Panc1 (cell line): ENCODE data around the gene GABRG3. TPM values are rescaled to one million over a fixed set of nuclear protein-coding genes. Genes with fewer than 3 reads are reported as not detected.

ENCODE experiments used
- ATAC-seq: fragments of 200-7000 bp; cut with Tn5 transposase; 2 replicates; pipeline ENCODE4 v1.9.1; 2020; ENCODE audit warnings: mild to moderate bottlenecking, moderate library complexity
- BruUV-seq: library from RNA; stranded (reverse); fragments of 400-500 nt; replicated peaks from 2 replicates; lab custom pipeline; 2021; lab: Mats Ljungman, UMichigan
- CTCF ChIA-PET: fragments of 300-600 bp; sonication (Branson Sonifier 250); formaldehyde crosslinking; loops from one replicate; lab custom pipeline; 2022; ENCODE audit warnings: antibody characterized with exemption; lab: Charles Lee
- POLR2A ChIA-PET: fragments of 300-600 bp; sonication (Branson Sonifier 250); formaldehyde crosslinking; loops from one replicate; lab custom pipeline; 2022; ENCODE audit warnings: antibody characterized with exemption; lab: Charles Lee
- DNase-seq: peaks from one replicate; pipeline ENCODE4 v3.0.0-alpha.2; 2010; ENCODE audit warnings: low read depth, low spot score
- H3K27ac ChIP-seq: 2 replicates; pipeline ENCODE4 v1.5.1; 2011; ENCODE audit warnings: mild to moderate bottlenecking, low read length, inconsistent platforms
- H3K27me3 ChIP-seq: fragments of 200-500 bp; sonication (Bioruptor generic); 2 replicates; pipeline ENCODE4 v1.6.0; 2014; ENCODE audit warnings: low read length, inconsistent platforms; ENCODE audit not compliant: control insufficient read depth, insufficient read depth
- H3K36me3 ChIP-seq: fragments of 200-500 bp; sonication (Bioruptor generic); 2 replicates; pipeline ENCODE4 v1.5.1; 2014; ENCODE audit warnings: inconsistent platforms, mild to moderate bottlenecking, low read length, moderate library complexity; ENCODE audit not compliant: control insufficient read depth, insufficient read depth
- H3K4me1 ChIP-seq: 2 replicates; pipeline ENCODE4 v1.5.1; 2011; ENCODE audit warnings: inconsistent platforms, mild to moderate bottlenecking, low read length, moderate library complexity; ENCODE audit not compliant: control insufficient read depth, insufficient read depth
- H3K4me3 ChIP-seq, 2 experiments: 2 replicates each; pipeline ENCODE4 v1.5.1; 2011 to 2012; ENCODE audit warnings: low read depth in 2 of 2, low read length in 2 of 2, mild to moderate bottlenecking in 2 of 2, inconsistent platforms in 1 of 2, moderate library complexity in 1 of 2
- H3K9me3 ChIP-seq: fragments of 200-500 bp; sonication (Bioruptor generic); 2 replicates; pipeline ENCODE4 v1.5.1; 2014; ENCODE audit warnings: low read depth, mild to moderate bottlenecking, inconsistent platforms, low read length, moderate library complexity; ENCODE audit not compliant: control insufficient read depth, insufficient read depth
- CTCF ChIP-seq: fragments of 450-650 bp; IDR thresholded peaks from 2 replicates; pipeline ENCODE4 v1.5.1; 2017; ENCODE audit warnings: mild to moderate bottlenecking
- POLR2AphosphoS5 ChIP-seq: IDR thresholded peaks from 2 replicates; pipeline ENCODE4 v1.6.1; 2012; ENCODE audit warnings: mild to moderate bottlenecking, low read depth, low read length, moderate library complexity
- REST ChIP-seq, 2 experiments: IDR thresholded peaks; 2 replicates each; pipeline ENCODE4 v1.6.1; 2011 to 2012; ENCODE audit warnings: low read depth in 2 of 2, control low read depth in 1 of 2, low read length in 1 of 2, mild to moderate bottlenecking in 1 of 2, moderate library complexity in 1 of 2; ENCODE audit not compliant: insufficient read depth in 1 of 2
- SIN3A ChIP-seq: IDR thresholded peaks from 2 replicates; pipeline ENCODE4 v1.6.1; 2012; ENCODE audit warnings: low read depth, mild to moderate bottlenecking, low read length, moderate library complexity, borderline replicate concordance; ENCODE audit not compliant: insufficient read depth
- TCF7L2 ChIP-seq: IDR thresholded peaks from 2 replicates; pipeline ENCODE4 v1.6.1; 2011; ENCODE audit warnings: mild to moderate bottlenecking, low read depth, low read length, inconsistent platforms
- in situ Hi-C: cut with HindIII; loops from 2 replicates; pipeline ENCODE4 v1.10.0; 2016; ENCODE audit warnings: low sequenced_read_pairs, low pct_unique_long_range_greater_than_20kb
- intact Hi-C: fragments of 100-400 bp; cut with micrococcal nuclease; formaldehyde crosslinking; loops from one replicate; pipeline ENCODE4 v1.10.0; 2022; ENCODE audit not compliant: unreplicated experiment
- total RNA-seq: library from RNA; stranded (reverse); gene quantifications from one replicate; pipeline ENCODE4 v1.2.1, GENCODE V29; 2021; ENCODE audit not compliant: unreplicated experiment

The GABRG3 gene
- total RNA-seq, 1 experiment from 2014 or later, result not detected

GRCh38 chr15:27172821-27173220 is 201.8 kb downstream of the GABRG3 start:
- in situ Hi-C loops (no loop called here), intact Hi-C loops (no loop called here)
- no peak for ATAC-seq
- H3K4me3 ChIP-seq, result no peak overlapping the region
- H3K27ac ChIP-seq, result no peak overlapping the region
- POLR2A ChIA-PET, result no interaction called here
- no TSS peak for BruUV-seq
- no peaks in the 10 kb centered on the region for H3K36me3 ChIP-seq
- H3K4me1 ChIP-seq, result no peaks in the 10 kb centered on the region
- H3K9me3 ChIP-seq, result no peaks in the 10 kb centered on the region
- no peak for DNase-seq
- H3K27me3 ChIP-seq, result no peaks in the 10 kb centered on the region
- no peak for TF ChIP-seq SIN3A
- no peak for TF ChIP-seq POLR2AphosphoS5
- no peak for TF ChIP-seq REST (IDR thresholded peaks at IDR 0.05; ENCODE audit: insufficient read depth in 1 of 2, low read depth in 2 of 2, low read length in 1 of 2)
- no peak for TF ChIP-seq CTCF
- TF ChIP-seq TCF7L2, result no peak
- CTCF ChIA-PET, result no interaction called here

GRCh38 chr15:27175472-27176153 is 204.6 kb downstream of the GABRG3 start:
- in situ Hi-C loops, result no loop called here
- ATAC-seq (no peak), DNase-seq (no peak)
- H3K4me1 ChIP-seq, result no peaks in the 10 kb centered on the region
- no peak overlapping the region for H3K4me3 ChIP-seq
- intact Hi-C loops, result no loop called here
- BruUV-seq, result no TSS peak
- no peaks in the 10 kb centered on the region for H3K9me3 ChIP-seq
- POLR2A ChIA-PET, result no interaction called here
- H3K27ac ChIP-seq, result no peak overlapping the region
- H3K27me3 ChIP-seq, result no peaks in the 10 kb centered on the region
- CTCF ChIA-PET, result no interaction called here
- TF ChIP-seq SIN3A (no peak), POLR2AphosphoS5 (no peak), TCF7L2 (no peak), REST (IDR thresholded peaks at IDR 0.05; ENCODE audit: insufficient read depth in 1 of 2, low read depth in 2 of 2, low read length in 1 of 2) (no peak), CTCF (no peak)
- no peaks in the 10 kb centered on the region for H3K36me3 ChIP-seq
